Activated CD4-positive, alpha-beta T cell treated with anti-CD3 and anti-CD28 coated beads, Interleukin-2, amount 50 U/mL, for 24 hours (primary cell): ENCODE results near the gene PTPRK.

Experiments
- DNase-seq, 2 donors: peaks; one replicate each; pipeline ENCODE4 v3.0.0-alpha.2; 2020; ENCODE audit warnings: low read depth in 1 of 2, low spot score in 1 of 2

PTPRK gene

DNA sequence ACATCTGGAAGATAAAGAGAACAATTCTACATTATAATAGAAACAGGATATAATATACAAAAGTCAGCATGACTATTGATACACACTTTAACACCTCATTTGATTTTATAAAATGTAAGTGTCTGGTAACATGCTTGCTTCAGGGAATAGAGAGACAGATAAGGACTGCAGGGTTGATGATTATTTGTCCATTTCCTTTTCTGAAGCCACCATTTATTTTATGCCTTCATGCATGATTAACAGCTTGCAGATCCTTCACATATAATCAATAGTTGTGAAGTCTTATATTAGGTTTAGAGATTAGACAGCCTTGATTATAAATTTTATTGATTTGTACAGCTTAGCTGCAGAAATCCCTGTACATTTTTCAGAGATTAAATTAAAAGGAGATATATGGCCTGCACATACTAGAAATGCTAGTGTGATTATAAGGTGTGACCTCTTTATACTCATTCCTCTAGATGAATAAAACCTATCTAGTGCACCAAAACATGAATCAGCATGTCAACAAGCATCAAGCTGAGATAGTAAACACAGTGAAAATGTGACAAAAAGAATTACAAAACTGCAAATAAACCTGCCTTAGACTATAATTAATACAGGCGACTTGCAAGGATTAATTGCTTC, 420.7 kb downstream of the PTPRK start:
- DNase-seq, result no peak

DNA sequence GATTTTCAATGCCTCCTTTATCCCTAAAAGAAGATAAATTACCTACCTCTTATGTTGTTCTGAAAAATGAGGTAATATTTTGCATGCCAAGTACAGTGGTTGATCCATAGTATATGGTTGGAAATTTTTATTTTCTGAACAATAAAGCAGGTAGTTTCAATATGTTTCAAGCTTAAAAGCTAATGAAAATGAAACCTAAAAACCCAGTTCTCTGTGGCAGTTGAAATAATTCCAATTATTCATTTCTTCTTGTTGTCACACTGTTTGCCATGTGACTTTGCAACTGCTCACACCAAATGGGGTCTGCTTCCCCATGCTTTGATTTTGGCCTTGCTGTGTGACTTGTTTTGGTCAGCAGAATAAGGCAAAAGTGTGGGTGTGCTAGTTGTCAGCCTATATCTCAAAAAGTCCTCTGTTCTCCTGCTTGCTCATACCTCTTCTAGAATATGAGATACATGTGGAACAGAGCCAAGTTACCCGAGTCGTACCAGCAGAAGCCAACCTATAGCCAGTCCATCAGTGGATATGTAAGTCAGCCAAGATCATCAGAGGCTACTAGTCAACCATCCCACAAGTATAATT, 422.3 kb downstream of the PTPRK start:
- DNase-seq, result no peak

DNA sequence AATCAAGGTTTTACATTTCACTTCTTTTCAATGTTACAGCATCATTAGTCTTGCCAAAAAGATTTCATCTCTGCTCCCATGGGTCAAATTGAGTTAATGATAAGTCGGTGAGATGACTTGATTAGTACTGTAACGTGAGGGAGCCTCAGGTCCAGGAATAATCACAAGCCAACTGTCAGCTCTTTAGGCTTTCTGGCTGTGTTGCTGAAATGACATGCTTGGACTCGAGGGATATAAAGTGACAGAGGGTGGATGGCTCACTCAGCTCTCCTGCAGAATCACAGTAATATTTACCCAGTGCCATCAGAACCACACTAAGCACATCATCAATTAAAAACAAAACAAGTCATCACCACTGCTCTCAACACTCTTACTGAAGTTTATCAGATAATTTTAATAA, 423.4 kb downstream of the PTPRK start:
- no peak for DNase-seq

DNA sequence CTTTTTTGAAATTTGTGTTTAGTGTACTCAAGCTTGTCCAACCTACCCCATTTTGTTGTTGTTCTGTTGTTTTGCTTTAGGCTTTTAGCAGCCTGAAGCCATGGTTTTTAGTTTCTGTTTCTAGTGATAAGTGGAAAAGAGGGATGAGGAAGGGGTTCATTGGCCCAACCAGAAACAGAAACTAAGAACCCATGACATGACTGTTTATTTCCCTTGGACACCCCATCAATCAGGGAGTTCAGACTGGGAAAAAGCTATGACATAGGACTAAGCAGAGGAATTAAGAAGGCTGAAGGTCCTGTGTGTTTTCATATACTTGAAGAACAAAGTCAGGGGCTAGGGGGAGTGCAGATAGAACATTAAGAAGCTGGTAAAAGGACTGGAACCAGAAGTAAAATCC, 425.0 kb downstream of the PTPRK start:
- DNase-seq, result no peak

- no peak for DNase-seq
Observed at GRCh38 chr6:128079021-128079420, 441.4 kb downstream of the PTPRK start.

DNA sequence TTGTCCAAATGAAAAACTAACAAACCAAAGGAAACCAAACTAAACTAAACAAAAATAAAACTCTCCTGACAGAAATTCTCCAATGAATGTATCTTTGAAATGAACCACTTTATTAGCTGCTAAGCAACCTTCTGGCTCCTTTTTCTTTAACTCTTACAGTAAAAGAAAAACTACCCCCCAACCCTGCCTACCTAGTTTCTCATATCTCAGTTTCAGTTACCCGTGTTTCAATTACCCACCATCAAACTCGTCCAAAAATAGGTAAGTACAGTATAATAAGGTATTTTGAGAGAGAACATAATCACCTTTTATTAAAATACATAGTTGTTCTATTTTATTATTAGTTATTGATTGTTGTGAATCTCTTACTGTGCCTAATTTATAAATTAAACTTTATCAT, 442.1 kb downstream of the PTPRK start:
- DNase-seq, result no peak

GRCh38 chr6:128076843-128077242, 443.6 kb downstream of the PTPRK start:
- no peak for DNase-seq

DNA sequence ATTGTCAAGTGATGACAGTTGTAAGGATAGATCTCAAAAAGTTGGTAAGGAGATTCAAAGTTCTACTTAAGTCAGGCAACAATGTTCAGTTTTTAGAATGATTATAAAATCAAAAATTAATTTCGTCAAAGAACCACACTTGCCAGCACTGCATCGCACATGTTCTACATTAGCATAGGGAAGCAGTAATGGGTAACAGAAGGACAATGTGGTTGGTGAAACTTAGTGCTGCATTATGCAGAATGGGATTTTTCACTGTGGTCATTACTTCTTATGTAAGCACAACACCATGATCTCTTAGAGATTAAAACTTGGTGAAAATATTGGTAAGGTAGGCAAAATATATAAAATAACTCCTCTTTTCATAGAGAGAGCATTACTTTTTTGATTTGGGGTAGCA, 445.8 kb downstream of the PTPRK start:
- no peak for DNase-seq

DNA sequence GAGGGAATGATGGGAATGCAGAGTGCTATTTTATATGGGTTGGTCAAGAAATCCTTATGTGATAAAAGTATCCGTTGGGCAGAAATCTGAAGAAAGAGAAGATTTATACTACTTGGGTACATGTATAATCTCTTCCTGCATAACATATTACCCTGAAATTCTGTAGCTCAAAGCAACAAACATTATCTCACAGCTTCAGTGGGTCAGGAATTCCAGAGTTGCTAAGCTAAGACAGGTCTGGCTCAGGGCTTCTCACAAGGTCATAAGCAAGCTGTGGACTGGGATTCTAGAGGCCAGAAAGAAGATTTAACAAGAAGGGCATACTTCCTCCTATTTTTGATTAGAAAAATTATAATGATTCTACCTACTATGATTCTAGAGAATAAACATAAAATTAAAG, 447.0 kb downstream of the PTPRK start:
- DNase-seq, result no peak

DNA sequence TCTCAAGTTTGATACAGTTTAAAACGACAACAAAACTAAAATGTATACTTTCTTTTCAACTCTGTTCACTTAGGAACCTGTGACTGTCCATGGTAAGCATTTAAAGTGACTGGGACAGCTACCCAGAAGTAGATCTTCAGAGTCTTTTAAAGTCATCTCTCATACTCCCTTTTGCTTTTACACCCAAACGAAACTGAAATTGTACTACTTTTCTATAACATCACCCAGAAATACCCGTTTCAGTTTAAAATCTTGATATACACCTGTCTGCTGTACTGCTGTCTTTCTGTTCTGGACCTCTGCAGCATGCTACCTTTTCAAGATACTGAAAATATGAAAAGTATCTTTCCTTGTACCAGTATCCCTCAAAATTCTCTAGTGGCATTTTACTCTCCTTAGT, 449.2 kb downstream of the PTPRK start:
- no peak for DNase-seq

- DNase-seq, result no peak
Observed at GRCh38 chr6:128070406-128070805, 450.0 kb downstream of the PTPRK start.

GRCh38 chr6:128069188-128069587, 451.2 kb downstream of the PTPRK start:
- DNase-seq, result no peak

- no peak for DNase-seq
Observed at GRCh38 chr6:128068119-128068479, 452.3 kb downstream of the PTPRK start.

DNA sequence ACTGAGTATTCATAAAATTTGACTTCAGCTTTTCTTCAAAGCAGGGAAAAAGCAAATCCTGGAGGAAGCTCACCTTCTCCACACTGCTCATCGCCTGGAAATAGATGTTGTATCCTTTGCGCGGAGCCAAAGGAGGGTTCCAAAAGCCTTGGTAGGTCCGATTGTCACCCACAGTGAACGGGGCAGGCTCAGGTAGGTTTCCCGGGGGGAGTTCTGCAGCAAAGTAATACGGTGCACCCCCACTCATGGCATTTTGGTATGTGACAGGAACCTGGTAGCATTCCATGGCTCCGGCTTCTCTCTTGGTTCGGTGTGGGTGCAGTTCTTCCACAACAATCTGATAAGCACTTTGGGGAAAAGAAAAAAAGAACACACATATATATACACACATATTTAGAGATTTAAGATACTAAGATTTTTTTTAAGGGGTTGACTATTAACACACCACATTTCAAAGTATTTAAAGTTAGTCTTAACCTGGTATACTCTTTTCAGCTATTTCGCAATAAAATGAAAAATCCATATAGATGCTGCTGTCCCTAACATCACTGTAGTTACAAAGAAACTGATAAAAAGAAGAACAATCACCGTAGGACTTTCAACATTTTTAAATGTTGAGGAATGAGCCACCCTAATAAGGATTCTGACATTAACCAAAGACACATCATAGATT, 452.8 kb downstream of the PTPRK start:
- DNase-seq, result no peak

DNA sequence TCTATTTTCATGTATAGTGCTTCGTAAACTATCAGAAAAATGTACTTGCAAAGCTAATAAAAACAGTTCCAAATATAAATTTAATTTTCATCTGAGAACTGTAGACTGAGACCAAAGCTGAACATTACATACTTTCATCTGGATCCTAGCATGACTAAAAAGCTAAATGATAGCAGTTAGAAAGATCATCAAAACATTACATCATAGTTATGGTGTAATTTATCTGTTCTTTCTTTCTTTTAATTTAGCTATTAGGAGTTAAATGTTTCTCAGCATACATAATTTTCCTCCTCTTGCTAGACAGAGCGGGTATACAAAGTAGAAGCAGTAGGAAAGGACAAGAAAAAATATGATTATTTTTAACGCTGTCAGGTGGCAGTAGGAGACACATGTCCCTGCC, 455.3 kb downstream of the PTPRK start:
- no peak for DNase-seq

- no peak for DNase-seq
Observed at GRCh38 chr6:128064540-128064895, 455.9 kb downstream of the PTPRK start.

DNA sequence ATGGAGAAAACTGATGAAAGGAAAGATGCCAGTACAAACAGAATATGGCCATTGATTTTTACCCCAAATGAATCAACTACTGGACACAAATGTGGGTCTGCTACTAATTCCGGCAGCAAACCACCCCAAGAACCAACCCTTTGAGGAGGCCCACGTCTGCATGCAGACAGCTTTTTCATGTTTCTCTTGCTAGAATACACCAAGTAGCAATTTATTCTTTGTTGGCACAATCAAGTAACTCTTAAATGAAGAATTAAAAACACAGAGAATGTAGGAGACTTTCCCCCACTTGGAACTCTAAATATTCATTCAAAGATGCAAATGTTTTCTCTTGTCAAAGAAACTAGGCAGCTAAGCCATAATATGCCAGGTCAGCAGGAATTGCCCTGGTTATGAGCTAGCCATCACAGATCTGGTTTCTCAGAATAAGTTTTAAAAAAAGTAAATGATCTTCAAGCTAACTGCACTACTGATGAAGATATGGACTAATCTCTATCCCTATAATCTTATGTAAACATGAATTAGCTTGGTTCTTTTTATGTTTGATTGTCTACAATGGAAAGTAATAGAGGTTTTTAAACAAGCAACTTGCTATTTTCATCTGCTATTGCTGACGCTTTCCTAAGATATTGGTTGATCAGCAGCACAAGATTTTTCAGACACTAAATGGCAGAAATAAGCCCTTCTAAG, 456.4 kb downstream of the PTPRK start:
- no peak for DNase-seq

- DNase-seq, result no peak
Observed at GRCh38 chr6:128062882-128063603, 457.4 kb downstream of the PTPRK start.

DNA sequence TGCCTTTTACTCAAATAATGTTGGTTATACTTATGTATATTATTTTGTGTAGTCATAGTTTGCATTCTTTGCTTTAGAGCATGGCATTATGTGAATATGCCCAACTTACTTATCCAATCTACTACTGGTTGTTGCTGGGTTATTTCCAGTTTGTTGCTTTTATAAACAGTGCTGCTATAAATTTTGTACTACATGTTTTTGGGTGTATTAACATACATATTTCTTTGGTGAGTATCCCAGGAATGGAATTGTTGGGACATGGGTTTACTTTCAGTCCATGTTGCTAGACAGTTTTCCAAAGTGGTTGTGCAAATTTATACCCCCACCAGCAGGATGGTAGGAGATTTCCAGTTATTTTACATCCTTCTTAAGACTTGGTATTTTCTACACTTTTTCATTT, 462.5 kb downstream of the PTPRK start:
- DNase-seq, result no peak

DNA sequence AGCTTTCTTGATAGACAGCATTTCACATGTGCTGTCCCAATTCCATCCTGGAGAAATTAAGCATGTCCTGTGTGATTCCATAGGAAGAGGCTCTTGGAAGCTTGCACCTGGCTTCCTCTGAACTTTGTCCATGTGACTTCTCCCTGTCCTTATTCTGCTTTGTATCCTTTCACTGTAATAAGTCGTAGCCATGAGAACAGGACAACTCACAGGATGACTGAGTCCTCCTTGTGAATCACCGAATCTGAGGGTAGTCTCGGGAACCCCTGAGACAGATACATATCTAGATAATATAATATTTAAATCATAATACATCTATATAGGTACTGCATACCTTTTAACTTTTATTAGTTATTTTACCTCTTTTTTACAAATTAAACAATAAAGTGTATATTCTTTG, 462.9 kb downstream of the PTPRK start:
- no peak for DNase-seq

GRCh38 chr6:128053109-128053508, 467.3 kb downstream of the PTPRK start:
- no peak for DNase-seq

DNA sequence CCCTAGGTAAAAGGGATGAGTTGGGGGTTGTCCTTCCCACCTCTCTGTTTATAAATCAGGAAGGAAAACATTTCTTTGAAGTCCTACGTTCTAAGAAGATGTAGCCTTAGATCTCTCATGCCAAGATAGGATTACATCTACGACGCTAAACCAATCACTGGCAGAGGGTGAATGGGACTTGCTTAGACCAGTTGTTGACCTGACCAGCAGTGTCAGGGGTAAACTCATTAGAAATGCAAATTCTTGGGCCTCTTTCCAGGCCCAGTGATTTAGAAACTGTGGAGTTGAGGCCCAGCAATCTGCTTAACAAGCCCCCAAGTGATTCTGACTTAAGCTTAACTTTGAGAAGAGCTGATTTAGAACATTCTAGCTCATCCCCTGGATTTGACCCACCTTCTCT, 472.4 kb downstream of the PTPRK start:
- DNase-seq, result no peak
